K562 (cell line): ENCODE results near the gene NANS. TPM values are rescaled to one million over a fixed set of nuclear protein-coding genes. Genes with fewer than 3 reads are reported as not detected.

ENCODE experiments used
- ATAC-seq: fragments of 200-7000 bp; cut with Tn5 transposase; 3 replicates; pipeline ENCODE4 v1.9.1; 2020; ENCODE audit warnings: moderate library complexity
- BruUV-seq: library from RNA; stranded (reverse); fragments of 400-500 nt; replicated peaks from 2 replicates; lab custom pipeline; 2021; lab: Mats Ljungman, UMichigan
- CTCF ChIA-PET: fragments of 300-600 bp; formaldehyde crosslinking; extraction: SDS; loops from one replicate; lab custom pipeline; 2021; ENCODE audit warnings: low intra/inter-chr PET ratio; lab: Yijun Ruan, JAX
- POLR2A ChIA-PET: fragments of 300-600, 350-650 bp; sonication (Branson Sonifier 250); formaldehyde crosslinking; extraction: SDS; loops from one replicate; lab custom pipeline; 2021; ENCODE audit warnings: antibody characterized with exemption, inconsistent platforms; lab: Yijun Ruan, JAX
- DNase-seq, 4 experiments: peaks; one replicate each; pipeline versions ENCODE4 v3.0.0 to v3.0.0-alpha.2; 2011 to 2018; ENCODE audit warnings: low spot score in 3 of 4, mixed read lengths in 3 of 4; ENCODE audit errors: extremely low read depth in 1 of 4
- FAIRE-seq: peaks from 2 replicates; lab custom pipeline; 2011; peaks lifted over from hg19 to GRCh38; lab: Jason Lieb, UNC
- H2AFZ ChIP-seq: 2 replicates; pipeline ENCODE4 v1.6.0; 2011; ENCODE audit warnings: low read depth, low read length, control low read depth, inconsistent platforms
- H3K27ac ChIP-seq: fragments of 200-600 bp; 3 replicates; pipeline ENCODE4 v1.8.0; 2011; ENCODE audit warnings: low read depth, mild to moderate bottlenecking, control low read depth, inconsistent platforms, low read length, moderate library complexity, mixed read lengths; ENCODE audit errors: extremely low read depth
- H3K27me3 ChIP-seq, 2 experiments: fragments of 300-600 bp in 1 of 2; 2 replicates in 1 of 2; 3 replicates in 1 of 2; pipeline versions ENCODE4 v1.6.0 to v1.8.0; 2011; ENCODE audit warnings: inconsistent platforms in 2 of 2, low read length in 2 of 2, mild to moderate bottlenecking in 1 of 2, mixed read lengths in 1 of 2, moderate library complexity in 1 of 2; ENCODE audit not compliant: control insufficient read depth in 2 of 2, insufficient read depth in 2 of 2
- H3K36me3 ChIP-seq: fragments of 300-600 bp; 3 replicates; pipeline ENCODE4 v1.8.0; 2011; ENCODE audit warnings: mild to moderate bottlenecking, low read length, inconsistent platforms; ENCODE audit not compliant: control insufficient read depth, insufficient read depth
- H3K4me1 ChIP-seq, 2 experiments: fragments of 200-600 bp in 1 of 2; replicated peaks in 1 of 2; 2 replicates in 1 of 2; 3 replicates in 1 of 2; pipeline versions ENCODE4 v1.5.1 to v1.8.0; 2011; ENCODE audit warnings: inconsistent platforms in 2 of 2, low read length in 2 of 2, mild to moderate bottlenecking in 1 of 2, mixed read lengths in 1 of 2, moderate library complexity in 1 of 2; ENCODE audit not compliant: control insufficient read depth in 2 of 2, insufficient read depth in 2 of 2
- H3K4me2 ChIP-seq: 2 replicates; pipeline ENCODE4 v1.6.1; 2011; ENCODE audit warnings: low read length, control low read depth, inconsistent platforms, mixed read lengths; ENCODE audit not compliant: insufficient read depth
- H3K4me3 ChIP-seq: fragments of 200-600 bp; sonication (generic), shearing (Covaris generic); 2 replicates; pipeline ENCODE4 v1.5.1; 2016; ENCODE audit warnings: control low read depth, inconsistent platforms
- H3K79me2 ChIP-seq: fragments of 200-600 bp; 3 replicates; pipeline ENCODE4 v1.8.0; 2011; ENCODE audit warnings: low read length, inconsistent platforms; ENCODE audit not compliant: control insufficient read depth, insufficient read depth
- H3K9ac ChIP-seq, 2 experiments: 2 replicates each; pipeline versions ENCODE4 v1.6.0 to v1.6.1; 2011; ENCODE audit warnings: low read depth in 2 of 2, low read length in 2 of 2, control low read depth in 1 of 2, inconsistent platforms in 1 of 2, mild to moderate bottlenecking in 1 of 2, mixed read lengths in 1 of 2; ENCODE audit not compliant: insufficient read depth in 1 of 2
- H3K9me1 ChIP-seq: one replicate; pipeline ENCODE4 v1.6.0; 2011; ENCODE audit warnings: inconsistent platforms, mild to moderate bottlenecking, low read length, moderate library complexity; ENCODE audit not compliant: control insufficient read depth, insufficient read depth
- H3K9me3 ChIP-seq: replicated peaks from 2 replicates; pipeline ENCODE4 v1.5.1; 2011; ENCODE audit warnings: low read depth, low read length, inconsistent platforms; ENCODE audit not compliant: control insufficient read depth, insufficient read depth
- H4K20me1 ChIP-seq: replicated peaks from 2 replicates; pipeline ENCODE4 v1.6.1; 2011; ENCODE audit warnings: low read length, inconsistent platforms, mixed read lengths; ENCODE audit not compliant: control insufficient read depth, insufficient read depth
- ADNP ChIP-seq: fragments of 200-800 bp; sonication (Bioruptor generic); IDR thresholded peaks from 2 replicates; pipeline ENCODE4 v1.6.1; 2016; ENCODE audit warnings: missing genetic modification characterization, missing compliant biosample characterization
- CREB3L1 ChIP-seq: fragments of 450-650 bp; IDR thresholded peaks from 2 replicates; pipeline ENCODE4 v1.6.1; 2014; ENCODE audit warnings: low read depth, mild to moderate bottlenecking, moderate library complexity, borderline replicate concordance
- E2F5 ChIP-seq: sonication (generic); formaldehyde crosslinking; IDR thresholded peaks from 2 replicates; pipeline ENCODE4 v1.8.0; 2022; ENCODE audit warnings: mild to moderate bottlenecking, missing genetic modification reagents
- FOXK1 ChIP-seq: sonication (generic); formaldehyde crosslinking; IDR thresholded peaks from 2 replicates; pipeline ENCODE4 v1.8.0; 2022; ENCODE audit warnings: missing genetic modification reagents, mild to moderate bottlenecking, borderline replicate concordance
- FOXM1 ChIP-seq, 2 experiments: fragments of 450-650 bp in 1 of 2; sonication (generic) in 1 of 2; formaldehyde crosslinking in 1 of 2; IDR thresholded peaks; 2 replicates each; pipeline versions ENCODE4 v1.6.1 to v1.9.0; 2017 to 2022; ENCODE audit warnings: low read depth in 2 of 2, mild to moderate bottlenecking in 2 of 2, missing genetic modification reagents in 1 of 2, moderate library complexity in 1 of 2
- NRF1 ChIP-seq, 2 experiments: fragments of 450-650 bp; IDR thresholded peaks in 1 of 2; conservative IDR thresholded peaks in 1 of 2; 2 replicates each; pipeline ENCODE4 v1.6.1; 2014; ENCODE audit warnings: mild to moderate bottlenecking in 2 of 2
- RBM25 ChIP-seq: fragments of 200-400 bp; formaldehyde crosslinking; IDR thresholded peaks from 2 replicates; pipeline ENCODE4 v1.6.1; 2018; ENCODE audit warnings: low read length, low read depth, moderate library complexity; ENCODE audit not compliant: severe bottlenecking
- RFX1 ChIP-seq: fragments of 450-650 bp; IDR thresholded peaks from 2 replicates; pipeline ENCODE4 v1.6.1; 2016; ENCODE audit warnings: mild to moderate bottlenecking, moderate library complexity
- SAP30 ChIP-seq: fragments of 200-600 bp; sonication (generic); IDR thresholded peaks from 2 replicates; pipeline ENCODE4 v1.6.1; 2012; ENCODE audit warnings: borderline replicate concordance, low read depth, mild to moderate bottlenecking, moderate library complexity, low read length, control low read depth, inconsistent platforms; ENCODE audit not compliant: insufficient read depth, poor library complexity, severe bottlenecking
- ZNF699 ChIP-seq: fragments of 250-450 bp; sonication (Bioruptor Pico); IDR thresholded peaks from 2 replicates; pipeline ENCODE4 v1.8.0; 2021; ENCODE audit warnings: mild to moderate bottlenecking, moderate library complexity; ENCODE audit not compliant: insufficient replicate concordance
- WGBS: fragments of 100-300 bp; shearing (Covaris generic); methylation state at CpG from one replicate; pipeline ENCODE4 v1.1.6; 2016; ENCODE audit warnings: low coverage, mixed read lengths; ENCODE audit not compliant: insufficient coverage; ENCODE audit errors: missing lambda C conversion rate; 5-methylcytosine and 5-hydroxymethylcytosine counted together
- in situ Hi-C: fragments of 300-500 bp; cut with MboI; formaldehyde crosslinking; loops from 4 replicates; pipeline ENCODE4 v1.15.0; 2018; ENCODE audit warnings: inconsistent platforms, mixed read lengths
- intact Hi-C: fragments of 100-400 bp; cut with micrococcal nuclease; formaldehyde crosslinking; loops from 2 replicates; pipeline ENCODE4 v1.14.2; 2022
- polyA plus RNA-seq, 8 experiments: library from polyadenylated mRNA; depleted of rRNA in 4 of 8; stranded (reverse) in 5 of 8; unstranded in 3 of 8; fragments of >200 nt; fragmentation: Nextera tagmentation in 2 of 8; fragmentation: Illumina TruSeq in 1 of 8; extraction: Ambion mirVana in 2 of 8; extraction: Trizol in 1 of 8; gene quantifications; 2 replicates each; pipeline versions ENCODE4 v1.2.1 to v1.2.3, GENCODE V29; 2011 to 2014; ENCODE audit warnings: inconsistent platforms in 1 of 8, missing spikeins in 1 of 8
- total RNA-seq, 7 experiments: library from RNA; depleted of rRNA in 6 of 7; stranded (reverse); fragments of >200 nt in 6 of 7; fragmentation: Illumina TruSeq in 2 of 7; extraction: Trizol in 2 of 7; gene quantifications; 2 replicates each; pipeline versions ENCODE4 v1.2.1 to v1.2.3, GENCODE V29; 2011 to 2021; ENCODE audit warnings: low replicate concordance in 1 of 7
- TF ChIP-seq, protein P1 (sequence below): sonication (generic); formaldehyde crosslinking; IDR thresholded peaks from 2 replicates; pipeline ENCODE4 v1.8.0; 2022; ENCODE audit warnings: mild to moderate bottlenecking, missing genetic modification reagents, borderline replicate concordance

The NANS gene
- total and polyA plus RNA-seq, 9 of the 15 experiments (the other 6 are each of a cell fraction or from before 2014, with no cell fraction given), result 37.1 to 181 (median 137) TPM

- no peaks in the 10 kb centered on the region for H3K79me2 ChIP-seq
- no peak for DNase-seq
- no TSS peak for BruUV-seq
- H3K4me3 ChIP-seq, result no peak overlapping the region
- H3K27me3 ChIP-seq, result no peaks in the 10 kb centered on the region
- H3K9me1 ChIP-seq, result no peaks in the 10 kb centered on the region
- no peak overlapping the region for H3K4me2 ChIP-seq
- TF ChIP-seq, protein P1, sequence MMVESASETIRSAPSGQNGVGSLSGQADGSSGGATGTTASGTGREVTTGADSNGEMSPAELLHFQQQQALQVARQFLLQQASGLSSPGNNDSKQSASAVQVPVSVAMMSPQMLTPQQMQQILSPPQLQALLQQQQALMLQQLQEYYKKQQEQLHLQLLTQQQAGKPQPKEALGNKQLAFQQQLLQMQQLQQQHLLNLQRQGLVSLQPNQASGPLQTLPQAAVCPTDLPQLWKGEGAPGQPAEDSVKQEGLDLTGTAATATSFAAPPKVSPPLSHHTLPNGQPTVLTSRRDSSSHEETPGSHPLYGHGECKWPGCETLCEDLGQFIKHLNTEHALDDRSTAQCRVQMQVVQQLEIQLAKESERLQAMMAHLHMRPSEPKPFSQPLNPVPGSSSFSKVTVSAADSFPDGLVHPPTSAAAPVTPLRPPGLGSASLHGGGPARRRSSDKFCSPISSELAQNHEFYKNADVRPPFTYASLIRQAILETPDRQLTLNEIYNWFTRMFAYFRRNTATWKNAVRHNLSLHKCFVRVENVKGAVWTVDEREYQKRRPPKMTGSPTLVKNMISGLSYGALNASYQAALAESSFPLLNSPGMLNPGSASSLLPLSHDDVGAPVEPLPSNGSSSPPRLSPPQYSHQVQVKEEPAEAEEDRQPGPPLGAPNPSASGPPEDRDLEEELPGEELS (CRISPR knock-in tag), result no peak
- no peak for TF ChIP-seq RFX1
- no peak for TF ChIP-seq SAP30
- TF ChIP-seq NRF1 (conservative IDR thresholded peaks at IDR 0.05 in 1 of 2, IDR thresholded peaks at IDR 0.05 in 1 of 2), result no peak
- no peak for TF ChIP-seq ZNF699 (CRISPR knock-in tag)
- TF ChIP-seq E2F5 (CRISPR knock-in tag), result no peak
- TF ChIP-seq FOXM1 (IDR thresholded peaks at IDR 0.05; ENCODE audit: low read depth), result no peak
- TF ChIP-seq FOXM1 (CRISPR knock-in tag; IDR thresholded peaks at IDR 0.05; ENCODE audit: low read depth), result no peak
- no peak for TF ChIP-seq RBM25
- TF ChIP-seq ADNP, result no peak
- no peak for TF ChIP-seq FOXK1 (CRISPR knock-in tag)
- no peak for TF ChIP-seq CREB3L1
- TF ChIP-seq, all 486 proteins: peak for 0
- H4K20me1 ChIP-seq, result no peaks in the 10 kb centered on the region
- in situ Hi-C loops, result no loop called here
- no peaks in the 10 kb centered on the region; a peak in 1 of 5 replicates for H3K4me1 ChIP-seq
- no peak overlapping the region for H3K27ac ChIP-seq
- H2AFZ ChIP-seq, result no peak overlapping the region
- H3K9ac ChIP-seq, result no peak overlapping the region
- ATAC-seq (no peak), FAIRE-seq (no peak)
- CTCF ChIA-PET, result no interaction called here
- intact Hi-C loops, result no loop called here
- WGBS, result 85% methylated on average over 11 of the region's 11 CpGs
- peaks cover 53% of the 10 kb centered on the region for H3K36me3 ChIP-seq
- POLR2A ChIA-PET, result interaction anchor here (0.6 to 1.3 kb wide), 3 partner anchors 9 to 130 kb away, joined by 3 to 5 read pairs (median 4); no protein-coding TSS in a partner anchor
- H3K9me3 ChIP-seq, result no peaks in the 10 kb centered on the region
Measured at GRCh38 chr9:98092613-98092931, 36.0 kb downstream of the NANS start.
